ENCODE data around the gene FAM83G. TPM values are rescaled to one million over a fixed set of nuclear protein-coding genes. Genes with fewer than 3 reads are reported as not detected.

The FAM83G gene
- total and polyA plus RNA-seq, 8 donors = 2.9 to 12.1 (median 3.6) TPM

- ATAC-seq (no peak), DNase-seq (no peak)
- no peak overlapping the region for H3K4me3 ChIP-seq
- TF ChIP-seq, protein P1, sequence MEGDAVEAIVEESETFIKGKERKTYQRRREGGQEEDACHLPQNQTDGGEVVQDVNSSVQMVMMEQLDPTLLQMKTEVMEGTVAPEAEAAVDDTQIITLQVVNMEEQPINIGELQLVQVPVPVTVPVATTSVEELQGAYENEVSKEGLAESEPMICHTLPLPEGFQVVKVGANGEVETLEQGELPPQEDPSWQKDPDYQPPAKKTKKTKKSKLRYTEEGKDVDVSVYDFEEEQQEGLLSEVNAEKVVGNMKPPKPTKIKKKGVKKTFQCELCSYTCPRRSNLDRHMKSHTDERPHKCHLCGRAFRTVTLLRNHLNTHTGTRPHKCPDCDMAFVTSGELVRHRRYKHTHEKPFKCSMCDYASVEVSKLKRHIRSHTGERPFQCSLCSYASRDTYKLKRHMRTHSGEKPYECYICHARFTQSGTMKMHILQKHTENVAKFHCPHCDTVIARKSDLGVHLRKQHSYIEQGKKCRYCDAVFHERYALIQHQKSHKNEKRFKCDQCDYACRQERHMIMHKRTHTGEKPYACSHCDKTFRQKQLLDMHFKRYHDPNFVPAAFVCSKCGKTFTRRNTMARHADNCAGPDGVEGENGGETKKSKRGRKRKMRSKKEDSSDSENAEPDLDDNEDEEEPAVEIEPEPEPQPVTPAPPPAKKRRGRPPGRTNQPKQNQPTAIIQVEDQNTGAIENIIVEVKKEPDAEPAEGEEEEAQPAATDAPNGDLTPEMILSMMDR (IDR thresholded peaks at IDR 0.05) = no peak
- H3K4me1 ChIP-seq = no peaks in the 10 kb centered on the region
- intact Hi-C loops (cut with DNase I) = loop anchor here in 1 of 2 donors (10.0 kb wide), 1 partner anchor 63 kb away; no protein-coding TSS in a partner anchor
- H3K36me3 ChIP-seq = no peaks in the 10 kb centered on the region
- H3K27me3 ChIP-seq = no peaks in the 10 kb centered on the region
- H3K9me3 ChIP-seq = no peaks in the 10 kb centered on the region
- H3K27ac ChIP-seq = no peak overlapping the region
These were observed 66.4 kb downstream of the FAM83G start for GRCh38 chr17:18937981-18938691.

DNA sequence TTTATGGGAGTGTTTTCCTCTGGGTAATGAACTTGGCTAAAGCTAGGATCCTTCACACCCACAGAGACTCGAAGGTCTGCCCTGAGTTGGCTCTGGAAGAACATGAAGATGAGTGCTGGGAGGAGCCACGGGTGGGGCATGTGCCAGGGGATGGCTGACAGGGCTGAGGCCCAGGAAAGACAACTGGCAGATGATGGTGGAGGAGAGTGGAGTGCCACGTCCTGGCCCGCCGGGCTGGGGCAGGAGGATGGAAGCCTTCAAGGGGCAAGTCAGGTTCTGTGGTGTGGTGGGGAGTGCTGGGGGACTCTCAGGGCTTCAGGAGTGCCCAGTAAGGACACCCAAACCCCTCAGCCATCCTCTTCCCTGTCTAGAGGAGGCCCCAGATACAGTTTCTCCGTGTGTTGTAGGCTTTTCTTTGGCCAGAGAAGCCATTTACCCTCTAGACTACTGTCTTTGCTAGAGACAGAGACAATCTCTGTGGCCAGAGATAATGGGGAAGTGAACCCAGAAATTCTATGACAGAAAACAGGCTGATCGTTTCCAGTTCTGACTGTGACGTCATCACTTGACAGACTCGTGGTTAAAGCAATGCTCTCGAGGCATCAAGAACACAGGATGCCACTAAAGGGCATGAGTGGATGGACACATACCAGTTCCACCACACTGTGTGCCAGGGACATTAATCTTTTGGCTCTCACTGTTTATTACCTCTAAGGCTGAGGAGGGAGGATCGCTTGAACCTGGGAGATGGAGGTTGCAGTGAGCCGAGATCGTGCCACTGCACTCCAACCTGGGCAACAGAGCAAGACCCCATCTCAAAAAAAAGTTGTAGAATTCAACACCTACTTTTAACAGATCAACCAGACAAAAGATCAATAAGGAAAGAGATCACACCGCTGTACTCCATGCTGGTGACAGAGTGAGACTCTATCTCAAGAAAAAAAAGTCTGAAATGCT is 71.2 kb downstream of the FAM83G start:
- ATAC-seq (no peak), DNase-seq (no peak)
- peaks cover 0 to 27% of the 10 kb centered on the region in 2 donors for H3K36me3 ChIP-seq
- TF ChIP-seq, protein P1 (IDR thresholded peaks at IDR 0.05) = no peak
- H3K4me3 ChIP-seq = no peak overlapping the region
- no peak overlapping the region for H3K27ac ChIP-seq
- H3K27me3 ChIP-seq = no peaks in the 10 kb centered on the region
- H3K4me1 ChIP-seq = no peaks in the 10 kb centered on the region
- intact Hi-C loops (cut with DNase I) = loop anchor here in 1 of 2 donors (10.0 kb wide), 1 partner anchor 59 kb away; no protein-coding TSS in a partner anchor
- no peaks in the 10 kb centered on the region for H3K9me3 ChIP-seq

DNA sequence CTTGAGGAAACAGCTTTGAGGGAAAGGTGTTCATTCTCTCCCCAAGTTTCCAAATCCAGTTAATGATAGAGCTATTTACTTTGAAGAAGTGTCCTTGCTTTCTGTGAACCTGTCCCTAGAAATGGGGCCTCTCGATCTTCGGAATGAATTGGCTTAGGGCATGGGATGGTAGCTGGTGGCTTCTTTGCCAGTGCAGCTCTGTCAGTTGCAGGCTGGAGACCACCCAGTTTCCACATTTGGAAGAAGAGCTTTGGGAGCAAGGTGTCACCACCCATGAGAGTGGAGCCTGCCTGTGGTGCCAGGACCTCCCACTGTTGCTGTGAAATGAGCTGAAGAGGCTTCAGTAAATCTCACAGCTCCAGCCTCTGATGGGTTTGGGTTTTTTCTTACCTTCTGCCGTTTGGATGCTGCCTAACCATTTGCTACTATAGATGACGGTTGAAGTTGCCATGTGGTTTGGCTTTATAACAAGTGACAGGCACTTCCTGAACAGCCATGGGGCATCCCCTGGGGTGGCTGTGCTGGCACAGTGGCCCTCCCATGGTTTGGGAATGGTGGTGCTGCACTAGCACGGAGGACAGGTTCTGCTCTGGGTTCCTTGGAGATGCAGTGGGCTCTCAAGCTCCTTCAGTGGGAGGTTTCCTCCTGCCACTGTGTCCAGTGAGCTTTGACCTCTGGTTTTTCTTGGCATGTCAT is 72.1 kb downstream of the FAM83G start:
- H3K27ac ChIP-seq = no peak overlapping the region
- peaks cover 0 to 27% of the 10 kb centered on the region in 2 donors for H3K36me3 ChIP-seq
- ATAC-seq (no peak), DNase-seq (no peak)
- TF ChIP-seq, protein P1 (IDR thresholded peaks at IDR 0.05) = no peak
- H3K4me1 ChIP-seq = no peaks in the 10 kb centered on the region
- H3K9me3 ChIP-seq = no peaks in the 10 kb centered on the region
- H3K27me3 ChIP-seq = no peaks in the 10 kb centered on the region
- H3K4me3 ChIP-seq = no peak overlapping the region
- intact Hi-C loops (cut with DNase I) = loop anchor here in 1 of 2 donors (10.0 kb wide), 1 partner anchor 58 kb away; no protein-coding TSS in a partner anchor

GRCh38 chr17:18928628-18929125 is 75.9 kb downstream of the FAM83G start:
- intact Hi-C loops (cut with DNase I) = no loop called here
- no peak overlapping the region for H3K4me3 ChIP-seq
- H3K4me1 ChIP-seq = no peaks in the 10 kb centered on the region
- ATAC-seq (no peak), DNase-seq (no peak)
- no peaks in the 10 kb centered on the region for H3K27me3 ChIP-seq
- no peaks in the 10 kb centered on the region for H3K9me3 ChIP-seq
- H3K27ac ChIP-seq = no peak overlapping the region
- TF ChIP-seq, protein P1 (IDR thresholded peaks at IDR 0.05) = no peak
- H3K36me3 ChIP-seq = peaks cover 0 to 46% of the 10 kb centered on the region in 2 donors

Measured in left lung (tissue), 10 donors.